Measurements from ENCODE around the gene TRPC3. TPM values are rescaled to one million over a fixed set of nuclear protein-coding genes. Genes with fewer than 3 reads are reported as not detected.

The TRPC3 gene
- total and polyA plus RNA-seq, 2 donors (not counting 1 experiment from before 2014, with no cell fraction given), result 1.2 to 2.3 TPM

- H3K36me3 ChIP-seq (ENCODE audit: control insufficient read depth, insufficient read depth, low read length), result no peaks in the 10 kb centered on the region
- no peak overlapping the region for H3K4me2 ChIP-seq (ENCODE audit: extremely low read depth, insufficient read depth, low read length)
- no peak for TF ChIP-seq CTCF (conservative IDR thresholded peaks at IDR 0.05 in 1 of 2, IDR thresholded peaks at IDR 0.05 in 1 of 2; ENCODE audit: low read depth in 1 of 2, low read length in 2 of 2)
- TF ChIP-seq EZH2 (IDR thresholded peaks at IDR 0.05; ENCODE audit: low read length, missing control alignments), result no peak
- H3K27me3 ChIP-seq (ENCODE audit: control insufficient read depth, insufficient read depth, low read length), result no peaks in the 10 kb centered on the region
- H3K27ac ChIP-seq (ENCODE audit: insufficient read depth, low read length), result no peak overlapping the region
- no peak overlapping the region for H3K9ac ChIP-seq (ENCODE audit: insufficient read depth, low read length)
- no peak overlapping the region for H3K4me3 ChIP-seq (replicated peaks in 1 of 4; ENCODE audit: control extremely low read depth in 1 of 4, insufficient read depth in 1 of 4, low read depth in 3 of 4, low read length in 4 of 4)
- no peaks in the 10 kb centered on the region for H4K20me1 ChIP-seq (ENCODE audit: control insufficient read depth, extremely low read depth, insufficient read depth, low read length)
- H3K4me1 ChIP-seq (ENCODE audit: control insufficient read depth, extremely low read depth, insufficient read depth, low read length), result no peaks in the 10 kb centered on the region
- no peak overlapping the region for H2AFZ ChIP-seq (ENCODE audit: low read length)
- DNase-seq (ENCODE audit: low read depth in 2 of 2), result peak in 1 of 2 donors; percentile 69
- no peaks in the 10 kb centered on the region for H3K79me2 ChIP-seq (ENCODE audit: control insufficient read depth, insufficient read depth, low read length)
- H3K9me3 ChIP-seq (ENCODE audit: control insufficient read depth, insufficient read depth, low read depth, low read length), result no peaks in the 10 kb centered on the region
These were observed 22.0 kb upstream of the TRPC3 start for GRCh38 chr4:121973816-121974215.

- H3K4me1 ChIP-seq (ENCODE audit: control insufficient read depth, extremely low read depth, insufficient read depth, low read length), result no peaks in the 10 kb centered on the region
- H3K27me3 ChIP-seq (ENCODE audit: control insufficient read depth, insufficient read depth, low read length), result no peaks in the 10 kb centered on the region
- H3K9me3 ChIP-seq (ENCODE audit: control insufficient read depth, insufficient read depth, low read depth, low read length), result no peaks in the 10 kb centered on the region
- H4K20me1 ChIP-seq (ENCODE audit: control insufficient read depth, extremely low read depth, insufficient read depth, low read length), result no peaks in the 10 kb centered on the region
- H2AFZ ChIP-seq (ENCODE audit: low read length), result no peak overlapping the region
- no peak overlapping the region for H3K9ac ChIP-seq (ENCODE audit: insufficient read depth, low read length)
- H3K4me3 ChIP-seq (replicated peaks in 1 of 4; ENCODE audit: control extremely low read depth in 1 of 4, insufficient read depth in 1 of 4, low read depth in 3 of 4, low read length in 4 of 4), result no peak overlapping the region
- TF ChIP-seq CTCF (conservative IDR thresholded peaks at IDR 0.05 in 1 of 2, IDR thresholded peaks at IDR 0.05 in 1 of 2; ENCODE audit: low read depth in 1 of 2, low read length in 2 of 2), result no peak
- no peak for TF ChIP-seq EZH2 (IDR thresholded peaks at IDR 0.05; ENCODE audit: low read length, missing control alignments)
- no peaks in the 10 kb centered on the region for H3K79me2 ChIP-seq (ENCODE audit: control insufficient read depth, insufficient read depth, low read length)
- H3K36me3 ChIP-seq (ENCODE audit: control insufficient read depth, insufficient read depth, low read length), result no peaks in the 10 kb centered on the region
- no peak overlapping the region for H3K27ac ChIP-seq (ENCODE audit: insufficient read depth, low read length)
- no peak for DNase-seq (ENCODE audit: low read depth in 2 of 2)
- no peak overlapping the region for H3K4me2 ChIP-seq (ENCODE audit: extremely low read depth, insufficient read depth, low read length)
These were observed 17.0 kb upstream of the TRPC3 start for GRCh38 chr4:121968859-121969258.

DNA sequence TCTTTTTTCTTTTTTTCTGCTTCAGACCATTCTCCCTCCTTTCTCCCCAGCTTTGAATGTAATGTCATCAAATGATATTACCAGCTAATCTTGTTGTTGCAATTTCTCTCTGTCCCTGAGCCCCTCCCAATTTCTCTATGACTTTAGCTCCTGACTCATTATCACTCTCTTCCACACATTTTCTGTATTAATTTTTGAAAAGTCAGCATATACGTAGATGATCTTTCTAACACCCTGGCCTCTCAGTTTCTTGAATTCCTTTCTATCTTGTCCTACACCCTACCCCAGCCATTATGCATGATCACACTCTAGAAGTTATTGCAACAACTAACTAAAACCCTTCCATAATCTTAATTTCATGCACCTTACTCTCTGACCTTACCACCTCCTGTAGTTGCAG, 13.1 kb upstream of the TRPC3 start:
- Histone ChIP-seq H3K4me3 (replicated peaks in 1 of 4; ENCODE audit: control extremely low read depth in 1 of 4, insufficient read depth in 1 of 4, low read depth in 3 of 4, low read length in 4 of 4) (no peak overlapping the region), H3K9ac (ENCODE audit: insufficient read depth, low read length) (no peak overlapping the region), H3K79me2 (ENCODE audit: control insufficient read depth, insufficient read depth, low read length) (no peaks in the 10 kb centered on the region), H4K20me1 (ENCODE audit: control insufficient read depth, extremely low read depth, insufficient read depth, low read length) (no peaks in the 10 kb centered on the region), H3K27ac (ENCODE audit: insufficient read depth, low read length) (no peak overlapping the region), H2AFZ (ENCODE audit: low read length) (no peak overlapping the region), H3K9me3 (ENCODE audit: control insufficient read depth, insufficient read depth, low read depth, low read length) (no peaks in the 10 kb centered on the region), H3K27me3 (ENCODE audit: control insufficient read depth, insufficient read depth, low read length) (no peaks in the 10 kb centered on the region), H3K4me2 (ENCODE audit: extremely low read depth, insufficient read depth, low read length) (no peak overlapping the region), H3K4me1 (ENCODE audit: control insufficient read depth, extremely low read depth, insufficient read depth, low read length) (no peaks in the 10 kb centered on the region), H3K36me3 (ENCODE audit: control insufficient read depth, insufficient read depth, low read length) (no peaks in the 10 kb centered on the region)
- TF ChIP-seq CTCF (conservative IDR thresholded peaks at IDR 0.05 in 1 of 2, IDR thresholded peaks at IDR 0.05 in 1 of 2; ENCODE audit: low read depth in 1 of 2, low read length in 2 of 2), result no peak
- TF ChIP-seq EZH2 (IDR thresholded peaks at IDR 0.05; ENCODE audit: low read length, missing control alignments), result no peak
- no peak for DNase-seq (ENCODE audit: low read depth in 2 of 2)
